Adipocyte (in vitro differentiated cells): Measurements from ENCODE around the gene GAGE12F.
"Not testable (repeated sequence)": the region's sequence is repeated elsewhere in the genome, so short reads cannot be mapped to it uniquely, and the experiment has no call there.

Experiments used
- DNase-seq: peaks from one replicate; pipeline ENCODE4 v3.0.0-alpha.2; 2015; ENCODE audit warnings: low read depth
- H3K27me3 ChIP-seq: replicated peaks from 2 replicates; pipeline ENCODE4 v1.7.0; 2013; ENCODE audit warnings: mild to moderate bottlenecking, low read length, moderate library complexity; ENCODE audit not compliant: control insufficient read depth, insufficient read depth
- H3K36me3 ChIP-seq: 2 replicates; pipeline ENCODE4 v1.7.0; 2013; ENCODE audit warnings: low read length, mild to moderate bottlenecking, moderate library complexity; ENCODE audit not compliant: control insufficient read depth, insufficient read depth, severe bottlenecking
- H3K4me1 ChIP-seq: 2 replicates; pipeline ENCODE4 v1.7.0; 2013; ENCODE audit warnings: mild to moderate bottlenecking, low read length, moderate library complexity; ENCODE audit not compliant: control insufficient read depth, insufficient read depth
- H3K4me3 ChIP-seq: 2 replicates; pipeline ENCODE4 v1.7.0; 2013; ENCODE audit warnings: mild to moderate bottlenecking, low read length, moderate library complexity
- H3K9ac ChIP-seq: 2 replicates; pipeline ENCODE4 v1.7.0; 2013; ENCODE audit warnings: mild to moderate bottlenecking, low read length, moderate library complexity
- H3K9me3 ChIP-seq: 2 replicates; pipeline ENCODE4 v1.7.0; 2013; ENCODE audit warnings: mild to moderate bottlenecking, low read length, moderate library complexity; ENCODE audit not compliant: control insufficient read depth

The GAGE12F gene

GRCh38 chrX:49598720-49599119 lies 38.1 kb downstream of the GAGE12F start, which contains the start of gene GAGE1:
Gene GAGE1, plus strand, starts transcription at chrX:49599020. Its CDS starts 1,155 bp downstream, at chrX:49600175.
- H3K9me3 ChIP-seq, H3K9ac ChIP-seq, H3K4me3 ChIP-seq, H3K27me3 ChIP-seq, DNase-seq, H3K36me3 ChIP-seq, H3K4me1 ChIP-seq: not testable (repeated sequence)

DNA sequence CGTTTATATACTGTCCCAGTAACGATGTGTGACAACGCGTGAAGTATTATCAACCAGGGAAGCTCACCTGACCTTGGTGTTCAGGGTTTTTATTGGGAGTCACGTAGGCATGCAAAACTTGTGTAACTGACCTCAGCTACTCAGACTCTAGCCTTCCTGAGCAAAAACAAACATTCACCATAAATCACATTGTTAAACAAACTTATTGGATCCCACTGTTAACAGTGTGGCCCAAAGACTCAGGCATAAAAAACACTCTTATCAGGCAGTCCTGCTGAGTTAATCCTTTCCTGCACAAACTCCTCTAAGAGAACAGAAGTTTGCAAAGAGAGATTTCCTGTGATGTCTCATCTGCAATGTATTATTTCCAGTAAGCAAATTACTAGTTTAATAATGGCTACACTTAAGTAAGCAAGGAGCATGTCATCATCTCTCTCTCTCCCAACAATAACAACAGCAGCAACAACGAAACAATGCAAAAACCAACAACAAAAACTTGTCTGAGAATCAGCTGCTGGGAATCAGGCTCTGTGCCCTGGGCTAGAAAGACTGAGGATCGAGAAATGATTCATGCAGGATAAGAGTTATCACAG lies 50.2 kb downstream of the GAGE12F start:
- Histone ChIP-seq H3K27me3 (peaks cover 23% of the 10 kb centered on the region), H3K4me3 (no peak overlapping the region), H3K36me3 (no peaks in the 10 kb centered on the region), H3K9ac (no peak overlapping the region), H3K4me1 (no peaks in the 10 kb centered on the region), H3K9me3 (peaks cover 7% of the 10 kb centered on the region)
- DNase-seq = no peak
